Measurements from ENCODE around the gene CNTROB. TPM values are rescaled to one million over a fixed set of nuclear protein-coding genes. Genes with fewer than 3 reads are reported as not detected.

Gene CNTROB
- total and polyA plus RNA-seq, 10 of the 15 experiments (the other 5 are each of a cell fraction or from before 2014, with no cell fraction given), result 2.0 to 36.2 (median 28.2) TPM

GRCh38 chr17:7888184-7888920 lies 43.7 kb upstream of the CNTROB start, which contains the start of gene CHD3:
TSS of gene CHD3 (plus strand) at chr17:7888789. CDS start at chr17:7889001, 212 bp downstream.
- H4K20me1 ChIP-seq (ENCODE audit: control insufficient read depth, insufficient read depth), result no peaks in the 10 kb centered on the region
- ATAC-seq, result no peak
- H3K36me3 ChIP-seq (ENCODE audit: control insufficient read depth in 2 of 2, insufficient read depth in 2 of 2, low read length in 1 of 2), result peaks cover 7 to 8% of the 10 kb centered on the region in 2 experiments; a peak in 3 of 4 replicates
- ChIA-PET RAD21 (ENCODE audit: unreplicated experiment) (no interaction called here), POLR2A (no interaction called here), SMC1A (ENCODE audit: uncharacterized antibody, unreplicated experiment) (no interaction called here), CTCF (interaction anchor here (1.5 kb wide), 2 partner anchors 17 to 25 kb away, joined by 3 read pairs; no protein-coding TSS in a partner anchor)
- DNase-seq (ENCODE audit: low read depth, low spot score), result no peak
- peak within 1 kb of the TSS; percentile 88 for H3K4me3 ChIP-seq
- TF ChIP-seq HCFC1 (IDR thresholded peaks at IDR 0.05; ENCODE audit: low read length) (peak; percentile 9; the same call in 1 of the 2 replicates), MLLT1 (IDR thresholded peaks at IDR 0.05) (0 out of 2 replicates have a peak, but pooled peaks have one; percentile 16), IKZF1 (conservative IDR thresholded peaks at IDR 0.05) (0 out of 2 replicates have a peak, but pooled peaks have one; percentile 7), CEBPZ (IDR thresholded peaks at IDR 0.05; ENCODE audit: low read depth, low read length) (no peak), POLR2A (IDR thresholded peaks at IDR 0.05; ENCODE audit: low read depth, low read length) (no peak; the same call in 1 of the 2 replicates)
- no peaks in the 10 kb centered on the region for H3K27me3 ChIP-seq (replicated peaks in 1 of 2; ENCODE audit: control insufficient read depth in 2 of 2, insufficient read depth in 2 of 2, low read length in 1 of 2)
- WGBS (ENCODE audit: insufficient coverage, insufficient replicate concordance, low lambda C conversion rate, missing lambda C conversion rate), result 60% methylated on average over 18 of the region's 18 CpGs
- in situ Hi-C loops (cut with MboI) (no loop called here), intact Hi-C loops (cut with micrococcal nuclease; ENCODE audit: unreplicated experiment) (no loop called here)
- peaks cover 45% of the 10 kb centered on the region for H3K79me2 ChIP-seq (ENCODE audit: control insufficient read depth, insufficient read depth, low read length)
- H2AFZ ChIP-seq (ENCODE audit: control insufficient read depth, low read depth, low read length), result peak within 1 kb of the TSS; percentile 76
- H3K9ac ChIP-seq (ENCODE audit: control insufficient read depth, insufficient read depth, low read length), result peak within 1 kb of the TSS; percentile 52
- no peaks in the 10 kb centered on the region for H3K9me3 ChIP-seq (replicated peaks; ENCODE audit: control insufficient read depth, insufficient read depth, low read length)
- BruUV-seq (replicated peaks), result no TSS peak
- FAIRE-seq, result no peak
- peak within 1 kb of the TSS; percentile 84 for H3K4me2 ChIP-seq (ENCODE audit: control insufficient read depth, insufficient read depth)
- peaks cover 6% of the 10 kb centered on the region for H3K4me1 ChIP-seq (ENCODE audit: control insufficient read depth, insufficient read depth, low read length)
- peak within 1 kb of the TSS; percentile 74 for H3K27ac ChIP-seq (ENCODE audit: control insufficient read depth, insufficient read depth)
